HFF-Myc (cell line): ENCODE results near the gene OSBPL6.

Experiments
- DNase-seq: peaks from one replicate; pipeline ENCODE4 v3.0.0-alpha.2; 2011; ENCODE audit warnings: low read depth; ENCODE audit errors: extremely low read depth
- H3K4me3 ChIP-seq: replicated peaks from 2 replicates; pipeline ENCODE4 v1.5.1; 2011; ENCODE audit warnings: low read depth, mild to moderate bottlenecking, control low read depth, low read length
- TF ChIP-seq, protein P1 (sequence below): IDR thresholded peaks from 2 replicates; pipeline ENCODE4 v1.5.1; 2012; ENCODE audit warnings: mild to moderate bottlenecking, low read depth, low read length, control low read depth; ENCODE audit errors: missing control alignments

OSBPL6 gene

DNA sequence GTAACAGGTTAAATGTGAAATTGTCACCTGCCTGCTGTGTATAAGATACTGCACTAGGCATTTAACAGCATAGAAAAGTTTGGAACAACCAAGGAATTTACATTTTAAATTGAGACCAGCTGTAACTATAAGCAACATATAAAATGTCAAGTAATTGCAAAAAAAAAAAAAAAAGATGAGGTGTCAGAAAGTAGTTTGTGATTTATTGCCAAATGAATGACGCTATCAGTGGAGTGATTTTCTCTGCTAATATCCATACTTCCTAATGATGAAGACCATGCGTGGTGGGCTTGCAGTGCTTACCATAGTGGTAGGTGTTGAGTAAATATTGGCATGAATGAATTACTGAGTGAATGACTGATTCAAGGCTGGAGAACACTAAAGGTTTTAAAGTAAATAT is 73.3 kb downstream of the OSBPL6 start:
- no peak for DNase-seq
- H3K4me3 ChIP-seq, result no peak overlapping the region
- TF ChIP-seq, protein P1, sequence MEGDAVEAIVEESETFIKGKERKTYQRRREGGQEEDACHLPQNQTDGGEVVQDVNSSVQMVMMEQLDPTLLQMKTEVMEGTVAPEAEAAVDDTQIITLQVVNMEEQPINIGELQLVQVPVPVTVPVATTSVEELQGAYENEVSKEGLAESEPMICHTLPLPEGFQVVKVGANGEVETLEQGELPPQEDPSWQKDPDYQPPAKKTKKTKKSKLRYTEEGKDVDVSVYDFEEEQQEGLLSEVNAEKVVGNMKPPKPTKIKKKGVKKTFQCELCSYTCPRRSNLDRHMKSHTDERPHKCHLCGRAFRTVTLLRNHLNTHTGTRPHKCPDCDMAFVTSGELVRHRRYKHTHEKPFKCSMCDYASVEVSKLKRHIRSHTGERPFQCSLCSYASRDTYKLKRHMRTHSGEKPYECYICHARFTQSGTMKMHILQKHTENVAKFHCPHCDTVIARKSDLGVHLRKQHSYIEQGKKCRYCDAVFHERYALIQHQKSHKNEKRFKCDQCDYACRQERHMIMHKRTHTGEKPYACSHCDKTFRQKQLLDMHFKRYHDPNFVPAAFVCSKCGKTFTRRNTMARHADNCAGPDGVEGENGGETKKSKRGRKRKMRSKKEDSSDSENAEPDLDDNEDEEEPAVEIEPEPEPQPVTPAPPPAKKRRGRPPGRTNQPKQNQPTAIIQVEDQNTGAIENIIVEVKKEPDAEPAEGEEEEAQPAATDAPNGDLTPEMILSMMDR, result no peak

DNA sequence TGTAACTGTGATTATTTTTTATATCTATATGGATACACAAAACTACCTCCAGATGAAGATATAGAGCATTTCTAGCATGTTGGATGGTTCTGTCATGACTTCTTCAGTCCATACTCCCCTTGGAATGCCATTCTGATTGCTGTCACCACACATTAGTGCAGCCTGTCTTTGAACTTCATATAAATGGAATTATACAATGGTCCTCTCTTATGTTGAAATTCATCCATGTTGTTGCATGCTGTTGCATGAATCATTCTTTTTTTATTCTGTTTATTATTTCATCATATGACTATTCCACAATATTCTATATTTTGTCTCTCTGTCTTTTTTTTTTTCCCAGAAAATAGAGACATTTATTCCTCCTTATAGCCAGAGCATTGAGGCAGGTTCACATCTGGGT is 74.1 kb downstream of the OSBPL6 start:
- DNase-seq, result no peak
- TF ChIP-seq, protein P1, result no peak
- H3K4me3 ChIP-seq, result no peak overlapping the region

DNA sequence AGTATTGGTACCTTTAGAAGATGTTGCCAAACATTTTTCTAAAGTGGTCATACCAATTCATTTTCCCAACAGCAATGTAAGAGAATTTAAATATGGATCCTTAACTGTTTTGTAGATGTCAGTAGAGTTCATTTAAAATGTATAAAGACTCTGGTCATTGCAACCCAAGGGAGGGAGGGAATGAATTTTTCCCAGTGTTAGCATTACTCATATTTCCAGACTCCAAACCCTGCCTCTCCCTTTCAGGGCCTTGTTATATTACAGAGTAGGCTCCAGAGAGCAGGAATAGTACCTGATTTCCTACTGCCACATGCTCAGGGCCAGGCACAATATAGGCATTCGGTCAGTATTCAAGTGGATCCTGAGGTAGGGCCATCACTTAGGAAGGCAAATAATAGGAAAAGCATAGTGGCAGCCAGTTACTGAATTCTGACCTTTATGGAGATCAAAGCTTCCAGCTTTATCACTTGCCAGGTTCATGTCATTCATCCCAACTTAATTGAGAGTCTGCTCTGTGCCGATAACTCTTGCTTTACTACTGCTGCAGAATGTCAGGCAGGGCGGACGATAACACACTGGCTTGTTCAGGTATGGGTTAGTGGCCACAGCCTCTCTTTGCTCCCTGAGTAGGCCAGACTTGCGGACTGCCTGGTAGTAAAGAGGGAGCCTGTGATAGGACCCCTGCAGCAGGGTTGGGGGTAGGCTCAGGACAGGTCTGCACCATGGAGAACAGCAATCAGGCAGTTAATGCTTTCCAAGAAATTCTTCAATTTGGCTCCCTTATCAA is 75.3 kb downstream of the OSBPL6 start:
- no peak for DNase-seq
- TF ChIP-seq, protein P1, result no peak
- no peak overlapping the region for H3K4me3 ChIP-seq

DNA sequence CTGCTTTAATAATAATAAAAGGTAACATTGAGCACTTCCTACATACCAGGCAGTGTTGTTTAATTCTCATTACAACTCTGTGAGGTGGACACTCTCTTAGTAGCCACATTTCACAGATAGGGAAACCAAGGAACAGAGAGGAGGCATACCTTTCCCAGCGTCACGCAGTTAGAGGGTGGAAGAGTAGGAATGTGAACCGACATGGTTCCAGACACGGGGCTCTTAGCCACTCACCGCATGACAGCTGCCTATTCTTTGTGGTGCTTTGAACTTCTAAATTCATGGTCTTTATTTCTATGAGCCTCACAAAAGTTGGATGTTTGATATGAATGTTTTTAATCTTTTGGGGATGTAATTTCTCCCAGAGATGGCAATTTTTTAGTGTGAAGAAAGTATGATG is 76.0 kb downstream of the OSBPL6 start:
- TF ChIP-seq, protein P1, result no peak
- H3K4me3 ChIP-seq, result no peak overlapping the region
- DNase-seq, result no peak

DNA sequence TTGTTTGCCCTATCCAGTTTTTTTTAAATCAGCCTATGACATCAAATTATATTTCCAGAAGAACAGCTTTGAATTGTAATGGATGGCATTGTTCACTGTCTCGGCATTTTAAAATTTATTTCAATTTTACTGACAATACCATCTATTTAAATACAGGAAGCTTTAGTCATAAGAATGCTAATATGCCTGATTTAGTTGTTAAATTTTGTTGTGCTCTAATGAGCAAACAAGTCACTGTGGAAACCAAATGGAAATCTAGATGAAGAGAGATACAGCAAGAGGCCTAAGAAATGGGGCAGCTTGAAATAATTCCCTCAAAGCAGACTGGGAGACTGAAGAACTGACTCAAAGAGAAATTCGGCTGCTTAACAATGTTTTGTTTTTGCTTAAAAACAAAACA is 76.8 kb downstream of the OSBPL6 start:
- TF ChIP-seq, protein P1, result no peak
- DNase-seq, result no peak

DNA sequence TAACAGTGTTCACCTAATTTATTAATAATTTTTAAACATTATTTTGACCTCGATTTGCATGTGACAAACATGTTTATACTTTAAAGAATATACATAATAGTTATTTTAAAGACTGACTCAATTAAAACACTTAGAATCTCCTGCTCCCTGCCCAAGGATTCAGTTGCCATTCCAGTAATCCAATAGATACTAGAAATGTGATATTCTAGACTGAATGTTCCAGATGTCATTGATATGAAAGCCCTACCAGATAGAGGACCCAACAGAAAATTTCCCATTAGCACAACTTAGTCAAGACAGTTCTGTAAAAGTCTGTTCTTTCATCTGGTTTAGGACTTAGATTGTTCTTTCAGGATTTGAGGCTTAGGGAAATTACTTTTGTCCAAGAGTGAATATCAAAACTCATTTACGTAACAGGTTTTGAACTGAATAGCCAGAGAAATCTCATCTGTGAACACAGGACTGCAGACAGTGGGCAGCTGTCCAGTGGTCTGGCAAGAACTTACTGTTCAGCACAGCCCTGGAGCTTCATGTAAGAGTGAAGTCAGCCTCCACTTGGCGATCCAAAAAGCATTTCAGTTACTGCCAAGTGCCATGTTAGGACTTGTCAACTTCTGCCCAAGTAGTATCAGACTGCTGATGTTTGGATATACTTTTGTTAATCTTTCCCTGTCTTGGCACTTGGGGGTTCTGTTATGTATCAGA is 77.5 kb downstream of the OSBPL6 start:
- no peak for DNase-seq
- no peak overlapping the region for H3K4me3 ChIP-seq
- TF ChIP-seq, protein P1, result no peak

More for the DNA sequence above, 76.8 kb downstream of the OSBPL6 start:
- H3K4me3 ChIP-seq, result no peak overlapping the region
